Mucosa of rectum (tissue), 2 donors: ENCODE measurements around the gene USP14.

Experiments
- H3K27ac ChIP-seq, 2 donors: one replicate each; pipeline ENCODE4 v1.7.0; 2013; ENCODE audit warnings: inconsistent platforms in 2 of 2, low read depth in 2 of 2, low read length in 2 of 2
- H3K27me3 ChIP-seq, 2 donors: one replicate each; pipeline ENCODE4 v1.7.0; 2013; ENCODE audit warnings: low read length in 2 of 2; ENCODE audit not compliant: control insufficient read depth in 2 of 2, insufficient read depth in 2 of 2
- H3K36me3 ChIP-seq, 2 donors: one replicate each; pipeline ENCODE4 v1.7.0; 2013; ENCODE audit warnings: low read length in 2 of 2; ENCODE audit not compliant: control insufficient read depth in 2 of 2, insufficient read depth in 2 of 2
- H3K4me1 ChIP-seq, 2 donors: one replicate each; pipeline ENCODE4 v1.7.0; 2013; ENCODE audit warnings: low read length in 2 of 2, mild to moderate bottlenecking in 1 of 2; ENCODE audit not compliant: control insufficient read depth in 2 of 2, insufficient read depth in 2 of 2
- H3K4me3 ChIP-seq, 2 donors: one replicate each; pipeline ENCODE4 v1.7.0; 2013; ENCODE audit warnings: low read length in 2 of 2
- H3K9ac ChIP-seq, 2 donors: one replicate each; pipeline ENCODE4 v1.7.0; 2013; ENCODE audit warnings: low read length in 2 of 2, low read depth in 1 of 2, mild to moderate bottlenecking in 1 of 2
- H3K9me3 ChIP-seq, 2 donors: one replicate each; pipeline ENCODE4 v1.7.0; 2013; ENCODE audit warnings: low read length in 2 of 2; ENCODE audit not compliant: control insufficient read depth in 2 of 2
- donor health status: healthy.
- donor health status: Normal muscosa, but diverticular disease.

USP14 gene

GRCh38 chr18:255171-255570, 96.8 kb downstream of the USP14 start:
- Histone ChIP-seq H3K9me3 (no peaks in the 10 kb centered on the region), H3K36me3 (peaks cover 65 to 75% of the 10 kb centered on the region in 2 donors), H3K27ac (no peak overlapping the region), H3K4me1 (no peaks in the 10 kb centered on the region), H3K4me3 (no peak overlapping the region), H3K9ac (no peak overlapping the region), H3K27me3 (no peaks in the 10 kb centered on the region)

- H3K9me3 ChIP-seq: no peaks in the 10 kb centered on the region
- peaks cover 54 to 58% of the 10 kb centered on the region in 2 donors for H3K36me3 ChIP-seq
- no peak overlapping the region for H3K4me3 ChIP-seq
- H3K9ac ChIP-seq: no peak overlapping the region
- no peaks in the 10 kb centered on the region for H3K27me3 ChIP-seq
- no peak overlapping the region for H3K27ac ChIP-seq
- H3K4me1 ChIP-seq: no peaks in the 10 kb centered on the region
Measured at GRCh38 chr18:260547-260946, 102.2 kb downstream of the USP14 start.

GRCh38 chr18:261398-262073, 103.2 kb downstream of the USP14 start:
- H3K9ac ChIP-seq: no peak overlapping the region
- H3K27me3 ChIP-seq: no peaks in the 10 kb centered on the region
- H3K36me3 ChIP-seq: peaks cover 44 to 54% of the 10 kb centered on the region in 2 donors
- H3K9me3 ChIP-seq: no peaks in the 10 kb centered on the region
- H3K4me1 ChIP-seq: no peaks in the 10 kb centered on the region
- no peak overlapping the region for H3K4me3 ChIP-seq
- H3K27ac ChIP-seq: no peak overlapping the region
